ENCODE results near the gene NUCB2.
A peak's percentile ranks its signal among the peaks of the same experiment; 100 is the strongest.

The NUCB2 gene

GRCh38 chr11:17272801-17273200 lies 3.7 kb upstream of the NUCB2 start:
- Histone ChIP-seq H3K9me3 (ENCODE audit: low read length) (no peaks in the 10 kb centered on the region), H3K27ac (ENCODE audit: low read depth, low read length) (no peak overlapping the region), H3K27me3 (ENCODE audit: control insufficient read depth in 1 of 2, insufficient read depth in 2 of 2, low read length in 2 of 2) (no peaks in the 10 kb centered on the region), H3K36me3 (ENCODE audit: insufficient read depth, low read length) (no peaks in the 10 kb centered on the region), H3K9ac (ENCODE audit: low read length) (no peak overlapping the region), H3K4me3 (ENCODE audit: low read depth in 1 of 2, low read length in 2 of 2) (no peak overlapping the region), H3K4me1 (ENCODE audit: insufficient read depth, low read length) (peaks cover 3% of the 10 kb centered on the region)

- Histone ChIP-seq H3K4me3 (ENCODE audit: low read depth in 1 of 2, low read length in 2 of 2) (no peak overlapping the region), H3K27ac (ENCODE audit: low read depth, low read length) (no peak overlapping the region), H3K9me3 (ENCODE audit: low read length) (no peaks in the 10 kb centered on the region), H3K4me1 (ENCODE audit: insufficient read depth, low read length) (peaks cover 3% of the 10 kb centered on the region), H3K27me3 (ENCODE audit: control insufficient read depth in 1 of 2, insufficient read depth in 2 of 2, low read length in 2 of 2) (no peaks in the 10 kb centered on the region), H3K36me3 (ENCODE audit: insufficient read depth, low read length) (no peaks in the 10 kb centered on the region), H3K9ac (ENCODE audit: low read length) (no peak overlapping the region)
Measured at GRCh38 chr11:17273211-17273610, 3.3 kb upstream of the NUCB2 start.

DNA sequence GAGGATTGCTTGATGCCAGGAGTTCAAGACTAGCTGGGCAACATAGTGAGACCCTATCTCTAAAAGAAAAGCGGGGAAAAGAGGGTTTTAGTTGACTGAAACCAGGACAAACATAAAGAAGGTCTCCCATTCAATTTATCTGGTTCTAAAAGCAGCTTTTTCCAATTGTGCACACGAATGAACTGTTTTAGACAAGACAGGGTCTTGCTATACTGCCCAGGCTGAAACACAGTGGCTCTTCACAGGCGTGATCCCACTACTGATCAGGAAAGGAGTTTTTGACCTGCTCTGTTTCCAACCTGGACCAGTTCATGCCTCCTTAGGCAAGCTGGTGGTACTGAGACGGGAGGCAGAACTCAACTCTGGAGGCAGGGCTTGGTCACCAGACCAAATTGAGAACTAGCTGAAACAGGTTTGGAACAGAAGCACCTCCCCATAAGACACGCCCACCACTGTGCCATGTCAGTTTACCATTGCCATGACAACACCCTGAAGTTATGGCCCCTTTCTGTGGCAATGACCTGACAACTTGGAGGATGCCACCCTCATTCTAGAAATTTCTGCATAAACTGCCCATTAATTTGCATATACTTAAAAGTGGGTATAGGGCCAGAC lies 2.8 kb upstream of the NUCB2 start:
- no peaks in the 10 kb centered on the region for H3K36me3 ChIP-seq (ENCODE audit: insufficient read depth, low read length)
- H3K4me1 ChIP-seq (ENCODE audit: insufficient read depth, low read length) = peaks cover 3% of the 10 kb centered on the region
- H3K9me3 ChIP-seq (ENCODE audit: low read length) = no peaks in the 10 kb centered on the region
- H3K9ac ChIP-seq (ENCODE audit: low read length) = no peak overlapping the region
- H3K4me3 ChIP-seq (ENCODE audit: low read depth in 1 of 2, low read length in 2 of 2) = no peak overlapping the region
- no peaks in the 10 kb centered on the region for H3K27me3 ChIP-seq (ENCODE audit: control insufficient read depth in 1 of 2, insufficient read depth in 2 of 2, low read length in 2 of 2)
- H3K27ac ChIP-seq (ENCODE audit: low read depth, low read length) = no peak overlapping the region

DNA sequence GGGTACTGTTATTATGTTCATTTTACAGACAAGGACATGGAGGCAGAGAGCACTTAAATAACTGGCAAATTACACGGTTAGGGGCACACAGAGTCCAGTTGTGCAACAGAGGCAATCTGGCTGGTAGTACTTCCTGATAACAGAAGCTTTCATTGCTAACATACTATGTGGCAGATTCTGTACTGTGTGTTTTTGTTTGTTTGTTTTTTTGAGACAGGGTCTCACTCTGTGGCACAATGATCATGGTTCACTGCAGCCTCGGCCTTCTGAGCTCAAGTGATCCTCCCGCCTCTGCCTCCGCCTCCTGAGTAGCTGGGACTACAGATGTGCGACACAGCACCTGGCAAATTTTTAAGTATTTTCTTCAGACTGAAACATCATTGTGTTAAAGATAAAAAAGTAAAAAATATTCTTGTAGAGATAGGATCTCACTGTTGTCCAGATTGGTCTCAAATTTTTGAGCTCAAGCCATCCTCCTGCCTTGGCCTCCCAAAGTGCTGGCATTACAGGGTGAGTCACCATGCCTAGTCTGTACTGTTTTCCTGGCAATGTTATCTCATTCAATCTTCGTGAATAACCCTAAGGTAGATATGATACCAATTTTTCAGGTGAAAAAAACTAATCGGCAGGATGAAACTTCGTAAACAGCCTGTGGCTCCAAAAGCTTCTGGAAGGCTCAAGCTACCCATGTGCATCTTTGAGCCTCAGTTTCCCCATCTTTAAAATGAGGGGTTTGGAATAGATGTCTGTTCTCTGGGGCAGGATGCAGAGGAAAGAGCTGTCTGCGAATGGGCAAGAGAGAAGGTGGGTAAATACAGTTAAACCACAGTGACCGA lies 921 bp upstream of the NUCB2 start:
- Histone ChIP-seq H3K36me3 (ENCODE audit: insufficient read depth, low read length) (no peaks in the 10 kb centered on the region), H3K9me3 (ENCODE audit: low read length) (no peaks in the 10 kb centered on the region), H3K4me1 (ENCODE audit: insufficient read depth, low read length) (peaks cover 3% of the 10 kb centered on the region), H3K9ac (ENCODE audit: low read length) (peak overlapping the region; percentile 90), H3K27me3 (ENCODE audit: control insufficient read depth in 1 of 2, insufficient read depth in 2 of 2, low read length in 2 of 2) (no peaks in the 10 kb centered on the region), H3K27ac (ENCODE audit: low read depth, low read length) (peak overlapping the region; percentile 96), H3K4me3 (ENCODE audit: low read depth in 1 of 2, low read length in 2 of 2) (peak overlapping the region; percentile 91 to 95)

DNA sequence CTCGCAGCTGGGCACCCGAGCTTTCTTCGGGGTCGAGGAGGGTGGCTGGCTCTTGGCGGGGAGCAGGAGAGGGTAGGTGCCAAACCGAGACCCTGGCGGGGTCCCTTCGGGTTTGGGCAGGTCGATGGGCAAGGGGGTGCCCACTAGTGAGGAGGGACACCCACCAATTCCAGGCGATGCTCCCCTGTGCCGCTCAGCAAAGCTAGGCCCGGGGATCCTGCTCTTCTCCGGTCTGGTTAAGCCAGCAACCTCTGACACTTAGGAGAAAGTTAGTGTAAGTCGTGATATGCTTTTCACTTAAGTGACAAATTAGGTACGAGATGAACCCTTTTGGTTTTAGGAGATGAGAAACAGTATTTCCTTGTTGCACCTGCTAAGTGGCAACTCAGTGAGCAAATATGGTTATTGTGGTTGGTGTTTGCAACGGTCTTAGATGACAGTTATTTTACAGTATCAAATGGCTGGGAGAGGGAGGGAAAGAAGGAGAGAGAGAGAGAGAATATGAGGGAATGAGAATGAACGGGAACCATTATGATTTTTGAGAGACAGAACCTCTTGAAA lies 565 bp downstream of the NUCB2 start:
- no peaks in the 10 kb centered on the region for H3K9me3 ChIP-seq (ENCODE audit: low read length)
- H3K9ac ChIP-seq (ENCODE audit: low read length) = peak overlapping the region; percentile 90
- peak overlapping the region; percentile 91 to 95 for H3K4me3 ChIP-seq (ENCODE audit: low read depth in 1 of 2, low read length in 2 of 2)
- peak overlapping the region; percentile 96 for H3K27ac ChIP-seq (ENCODE audit: low read depth, low read length)
- H3K36me3 ChIP-seq (ENCODE audit: insufficient read depth, low read length) = no peaks in the 10 kb centered on the region
- H3K4me1 ChIP-seq (ENCODE audit: insufficient read depth, low read length) = peaks cover 3% of the 10 kb centered on the region
- no peaks in the 10 kb centered on the region for H3K27me3 ChIP-seq (ENCODE audit: control insufficient read depth in 1 of 2, insufficient read depth in 2 of 2, low read length in 2 of 2)

GRCh38 chr11:17280494-17281127 lies 4.1 kb downstream of the NUCB2 start:
- Histone ChIP-seq H3K4me1 (ENCODE audit: insufficient read depth, low read length) (peaks cover 3% of the 10 kb centered on the region), H3K9me3 (ENCODE audit: low read length) (no peaks in the 10 kb centered on the region), H3K27ac (ENCODE audit: low read depth, low read length) (no peak overlapping the region), H3K9ac (ENCODE audit: low read length) (no peak overlapping the region), H3K27me3 (ENCODE audit: control insufficient read depth in 1 of 2, insufficient read depth in 2 of 2, low read length in 2 of 2) (no peaks in the 10 kb centered on the region), H3K36me3 (ENCODE audit: insufficient read depth, low read length) (peaks cover 6% of the 10 kb centered on the region), H3K4me3 (ENCODE audit: low read depth in 1 of 2, low read length in 2 of 2) (no peak overlapping the region)

- no peaks in the 10 kb centered on the region for H3K9me3 ChIP-seq (ENCODE audit: low read length)
- peaks cover 11% of the 10 kb centered on the region for H3K36me3 ChIP-seq (ENCODE audit: insufficient read depth, low read length)
- H3K4me1 ChIP-seq (ENCODE audit: insufficient read depth, low read length) = no peaks in the 10 kb centered on the region
- no peaks in the 10 kb centered on the region for H3K27me3 ChIP-seq (ENCODE audit: control insufficient read depth in 1 of 2, insufficient read depth in 2 of 2, low read length in 2 of 2)
- no peak overlapping the region for H3K27ac ChIP-seq (ENCODE audit: low read depth, low read length)
- no peak overlapping the region for H3K4me3 ChIP-seq (ENCODE audit: low read depth in 1 of 2, low read length in 2 of 2)
- no peak overlapping the region for H3K9ac ChIP-seq (ENCODE audit: low read length)
Measured at GRCh38 chr11:17286332-17286731, 9.8 kb downstream of the NUCB2 start.

DNA sequence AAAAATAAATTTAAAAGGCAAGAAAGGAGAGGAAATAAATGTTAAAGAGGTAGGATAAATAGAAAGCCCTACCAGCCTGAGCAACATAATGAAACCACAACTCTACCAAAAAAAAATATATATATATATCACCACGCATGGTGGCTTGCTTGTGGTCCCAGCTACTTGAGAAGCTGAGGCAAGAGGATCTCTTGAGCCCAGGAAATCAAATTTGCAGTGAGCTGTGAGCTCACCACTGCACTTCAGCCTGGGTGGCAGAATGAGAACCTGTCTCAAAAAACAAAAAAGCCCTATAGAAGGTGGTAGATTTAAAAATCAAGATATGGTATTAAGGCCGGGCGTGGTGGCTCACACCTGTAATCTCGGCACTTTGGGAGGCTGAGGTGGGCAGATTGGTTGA lies 10.5 kb downstream of the NUCB2 start:
- Histone ChIP-seq H3K4me3 (ENCODE audit: low read depth in 1 of 2, low read length in 2 of 2) (no peak overlapping the region), H3K27me3 (ENCODE audit: control insufficient read depth in 1 of 2, insufficient read depth in 2 of 2, low read length in 2 of 2) (no peaks in the 10 kb centered on the region), H3K36me3 (ENCODE audit: insufficient read depth, low read length) (peaks cover 11% of the 10 kb centered on the region), H3K4me1 (ENCODE audit: insufficient read depth, low read length) (no peaks in the 10 kb centered on the region), H3K9ac (ENCODE audit: low read length) (no peak overlapping the region), H3K9me3 (ENCODE audit: low read length) (no peaks in the 10 kb centered on the region), H3K27ac (ENCODE audit: low read depth, low read length) (no peak overlapping the region)

DNA sequence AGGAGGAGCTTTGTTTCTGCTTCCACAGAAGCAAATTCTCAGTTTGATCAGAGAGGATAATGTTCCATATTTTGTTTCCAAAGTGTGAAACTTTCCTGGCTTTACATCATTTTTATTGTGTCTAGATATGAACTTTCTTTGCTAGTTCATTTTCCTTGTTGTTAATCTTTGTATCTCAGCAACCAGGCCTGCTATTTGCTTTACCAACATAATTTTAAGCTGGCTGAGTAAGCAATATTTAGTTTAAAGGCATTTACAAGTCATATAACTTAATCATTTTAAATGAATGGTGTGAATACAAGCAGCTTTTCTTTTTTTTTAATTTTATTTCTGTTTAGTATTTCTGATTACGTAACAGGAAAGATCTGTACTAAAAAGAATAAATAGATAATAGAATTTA lies 15.2 kb downstream of the NUCB2 start:
- Histone ChIP-seq H3K9me3 (ENCODE audit: low read length) (no peaks in the 10 kb centered on the region), H3K4me1 (ENCODE audit: insufficient read depth, low read length) (no peaks in the 10 kb centered on the region), H3K9ac (ENCODE audit: low read length) (no peak overlapping the region), H3K27me3 (ENCODE audit: control insufficient read depth in 1 of 2, insufficient read depth in 2 of 2, low read length in 2 of 2) (no peaks in the 10 kb centered on the region), H3K4me3 (ENCODE audit: low read depth in 1 of 2, low read length in 2 of 2) (no peak overlapping the region), H3K36me3 (ENCODE audit: insufficient read depth, low read length) (peaks cover 4% of the 10 kb centered on the region), H3K27ac (ENCODE audit: low read depth, low read length) (no peak overlapping the region)

- no peaks in the 10 kb centered on the region for H3K9me3 ChIP-seq (ENCODE audit: low read length)
- H3K4me1 ChIP-seq (ENCODE audit: insufficient read depth, low read length) = no peaks in the 10 kb centered on the region
- H3K4me3 ChIP-seq (ENCODE audit: low read depth in 1 of 2, low read length in 2 of 2) = no peak overlapping the region
- H3K36me3 ChIP-seq (ENCODE audit: insufficient read depth, low read length) = peaks cover 4% of the 10 kb centered on the region
- H3K9ac ChIP-seq (ENCODE audit: low read length) = no peak overlapping the region
- H3K27ac ChIP-seq (ENCODE audit: low read depth, low read length) = no peak overlapping the region
- no peaks in the 10 kb centered on the region for H3K27me3 ChIP-seq (ENCODE audit: control insufficient read depth in 1 of 2, insufficient read depth in 2 of 2, low read length in 2 of 2)
Measured at GRCh38 chr11:17293311-17293710, 16.8 kb downstream of the NUCB2 start.

GRCh38 chr11:17294033-17294432 lies 17.5 kb downstream of the NUCB2 start:
- H3K9me3 ChIP-seq (ENCODE audit: low read length) = no peaks in the 10 kb centered on the region
- H3K9ac ChIP-seq (ENCODE audit: low read length) = no peak overlapping the region
- peaks cover 4% of the 10 kb centered on the region for H3K36me3 ChIP-seq (ENCODE audit: insufficient read depth, low read length)
- H3K4me3 ChIP-seq (ENCODE audit: low read depth in 1 of 2, low read length in 2 of 2) = no peak overlapping the region
- no peaks in the 10 kb centered on the region for H3K4me1 ChIP-seq (ENCODE audit: insufficient read depth, low read length)
- no peak overlapping the region for H3K27ac ChIP-seq (ENCODE audit: low read depth, low read length)
- no peaks in the 10 kb centered on the region for H3K27me3 ChIP-seq (ENCODE audit: control insufficient read depth in 1 of 2, insufficient read depth in 2 of 2, low read length in 2 of 2)
